ENCODE measurements around the gene BAZ2A.
A peak's percentile ranks its signal among the peaks of the same experiment; 100 is the strongest.
"Not testable (repeated sequence)": the region's sequence is repeated elsewhere in the genome, so short reads cannot be mapped to it uniquely, and the experiment has no call there.

Gene BAZ2A

DNA sequence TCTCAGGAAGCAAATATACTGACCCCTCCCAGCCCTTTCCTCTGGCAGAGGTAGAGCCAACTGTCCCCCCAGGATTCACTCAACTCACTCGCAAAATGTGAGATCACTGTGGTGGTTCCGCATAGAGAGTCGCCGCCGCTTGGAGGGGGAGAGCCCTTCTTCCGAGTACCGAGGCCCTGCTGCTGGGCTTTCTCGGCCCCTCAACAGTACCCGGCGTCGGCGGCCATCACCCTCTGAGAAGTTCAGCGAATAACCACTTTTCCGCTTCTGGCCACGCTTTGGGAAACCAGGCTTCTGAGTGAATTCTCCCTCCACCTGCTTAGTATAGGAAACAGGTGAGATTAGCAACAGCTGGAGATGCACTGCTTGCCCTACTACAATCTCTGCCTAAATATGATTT, 31.1 kb downstream of the BAZ2A start:
- DNase-seq (ENCODE audit: low spot score), result no peak

GRCh38 chr12:56596815-56597214, 33.3 kb downstream of the BAZ2A start:
- no peak for DNase-seq (ENCODE audit: low spot score)

DNA sequence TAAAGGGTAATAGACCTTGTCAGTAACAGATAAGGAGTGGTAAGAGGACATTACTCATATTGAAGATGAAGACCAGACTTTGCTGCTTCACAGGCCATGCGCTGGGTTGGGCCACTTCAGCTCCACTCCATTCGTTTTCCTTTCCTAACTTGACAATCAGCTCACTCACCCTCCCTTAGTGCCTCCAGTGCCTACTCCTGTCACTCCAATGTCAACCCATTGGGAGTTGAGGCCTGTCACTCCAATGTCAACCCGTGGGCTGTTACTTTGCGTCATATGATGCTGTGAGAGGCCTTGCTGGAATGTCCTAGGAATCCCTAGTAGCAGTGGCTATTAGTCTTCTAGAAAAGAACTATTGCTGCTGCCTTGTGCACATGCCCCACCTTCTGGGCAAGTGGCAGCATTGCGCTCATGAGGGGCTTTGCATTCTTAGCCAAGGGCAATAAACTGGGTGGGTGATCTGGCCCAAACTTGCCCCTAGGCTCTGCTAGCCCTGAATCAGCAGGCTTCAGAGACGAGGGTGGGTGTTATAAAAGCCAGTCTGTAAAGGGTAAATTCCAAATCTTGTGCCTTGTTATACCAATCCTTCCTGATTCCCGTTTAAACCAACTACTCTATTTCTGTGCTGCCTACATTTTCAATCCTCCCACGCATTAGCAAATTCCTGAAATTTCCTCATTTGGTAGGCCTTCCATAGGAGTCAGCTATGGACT, 36.1 kb downstream of the BAZ2A start:
- DNase-seq (ENCODE audit: low spot score), result peak; percentile 62

GRCh38 chr12:56591961-56592360, 38.2 kb downstream of the BAZ2A start:
- DNase-seq (ENCODE audit: low spot score), result peak; percentile 51

- no peak for DNase-seq (ENCODE audit: low spot score)
These were observed 39.0 kb downstream of the BAZ2A start for GRCh38 chr12:56591126-56591525.

- no peak for DNase-seq (ENCODE audit: low spot score)
These were observed 39.8 kb downstream of the BAZ2A start for GRCh38 chr12:56590237-56590830.

DNA sequence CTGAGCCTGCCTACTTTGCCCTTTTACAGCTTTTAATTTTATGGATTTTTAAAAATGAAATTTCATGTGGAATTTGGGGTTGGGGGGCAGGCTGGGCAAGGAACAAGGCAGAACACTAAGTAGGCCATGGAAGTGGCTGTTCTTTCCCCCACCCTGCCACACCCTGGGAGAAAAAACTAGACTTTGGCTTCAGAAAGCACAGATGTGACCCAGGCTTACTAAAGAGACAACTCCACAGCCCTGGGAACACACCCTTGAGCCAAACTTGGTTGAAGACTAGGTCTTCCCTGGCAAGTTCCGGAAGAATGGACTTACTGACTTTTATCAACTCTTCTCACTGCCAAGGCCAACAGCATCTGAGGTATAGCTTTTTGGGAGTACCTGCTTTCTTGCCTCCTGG, 40.3 kb downstream of the BAZ2A start:
- no peak for DNase-seq (ENCODE audit: low spot score)

DNA sequence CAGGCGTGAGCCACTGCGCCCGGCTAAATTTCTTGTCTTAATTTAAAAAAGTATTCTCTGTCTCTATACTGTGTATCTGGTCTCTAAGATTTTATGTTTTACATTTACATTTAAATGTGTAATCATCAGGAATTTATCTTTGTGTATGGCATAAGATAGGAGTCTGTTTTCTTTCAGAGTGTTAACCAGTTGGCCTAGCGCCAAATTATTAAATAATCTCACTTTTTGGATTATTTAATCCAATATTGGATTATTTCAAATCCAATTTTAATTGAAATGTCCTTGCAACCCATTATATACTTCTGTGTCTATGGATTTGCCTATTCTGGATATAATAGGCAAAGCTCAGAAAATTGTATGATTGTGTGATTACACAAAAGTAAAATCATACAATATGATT, 45.0 kb downstream of the BAZ2A start:
- DNase-seq (ENCODE audit: low spot score), result no peak

GRCh38 chr12:56581418-56582145, 48.5 kb downstream of the BAZ2A start:
- DNase-seq (ENCODE audit: low spot score), result no peak

DNA sequence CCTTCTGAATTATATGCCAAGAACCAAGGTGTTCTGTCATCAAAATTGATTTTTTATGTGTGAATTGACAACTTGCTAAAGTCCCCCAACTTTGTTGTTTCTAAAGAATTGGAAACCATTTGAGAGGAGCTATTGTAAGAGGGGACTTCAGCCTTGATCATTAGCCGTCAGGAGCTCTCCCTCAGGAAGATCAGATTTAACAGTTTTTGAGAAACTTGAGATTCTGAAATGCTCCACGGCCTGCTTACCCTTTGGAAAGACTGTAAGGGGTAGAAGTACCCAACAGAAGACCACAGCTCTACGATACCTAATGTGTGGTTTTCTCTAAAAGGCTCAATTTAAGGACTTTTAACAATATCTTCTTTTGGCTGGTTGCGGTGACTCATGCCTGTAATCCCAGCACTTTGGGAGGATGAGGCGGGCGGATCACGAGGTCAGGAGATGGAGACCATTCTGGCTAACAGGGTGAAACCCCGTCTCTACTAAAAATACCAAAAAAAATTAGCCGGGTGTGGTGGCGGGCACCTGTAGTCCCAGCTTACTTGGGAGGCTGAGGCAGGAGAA, 51.1 kb downstream of the BAZ2A start:
- DNase-seq (ENCODE audit: low spot score), result no peak

DNA sequence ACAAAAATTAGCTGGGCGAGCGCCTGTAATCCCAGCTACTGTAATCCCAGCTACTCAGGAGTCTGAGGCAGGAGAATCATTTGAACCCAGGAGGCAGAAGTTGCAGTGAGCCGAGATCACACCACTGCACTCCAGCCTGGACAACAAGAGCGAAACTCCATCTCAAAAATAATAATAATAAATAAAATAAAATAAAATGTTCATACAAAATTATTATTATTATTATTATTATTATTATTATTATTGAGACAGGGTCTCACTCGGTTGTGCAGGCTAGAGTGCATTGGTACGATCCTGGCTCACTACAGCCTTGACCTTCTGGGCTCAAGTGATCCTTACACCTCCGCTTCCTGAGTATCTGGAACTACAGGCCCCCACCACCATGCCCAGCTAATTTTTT, 52.9 kb downstream of the BAZ2A start:
- DNase-seq (ENCODE audit: low spot score), result not testable (repeated sequence)

- no peak for DNase-seq (ENCODE audit: low spot score)
These were observed 55.9 kb downstream of the BAZ2A start for GRCh38 chr12:56574210-56574609.

DNA sequence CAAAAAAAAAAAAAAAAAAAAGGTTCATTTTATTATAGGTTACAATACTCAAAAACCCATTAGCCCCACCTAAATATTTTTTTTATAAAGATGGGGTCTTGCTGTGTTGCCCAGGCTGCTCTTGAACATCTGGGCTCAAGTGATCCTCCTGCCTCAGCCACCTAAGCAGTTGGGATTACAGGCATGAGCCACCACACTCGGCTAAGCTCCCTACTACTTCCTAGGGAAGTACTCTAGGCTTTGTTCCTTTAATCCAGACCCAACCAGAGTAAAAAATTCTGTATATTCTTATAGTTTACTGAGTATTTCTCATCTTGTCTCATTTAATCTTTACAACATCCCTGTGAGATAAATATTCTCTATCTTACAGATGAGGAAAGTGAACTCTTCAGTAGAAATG, 57.8 kb downstream of the BAZ2A start:
- no peak for DNase-seq (ENCODE audit: low spot score)

DNA sequence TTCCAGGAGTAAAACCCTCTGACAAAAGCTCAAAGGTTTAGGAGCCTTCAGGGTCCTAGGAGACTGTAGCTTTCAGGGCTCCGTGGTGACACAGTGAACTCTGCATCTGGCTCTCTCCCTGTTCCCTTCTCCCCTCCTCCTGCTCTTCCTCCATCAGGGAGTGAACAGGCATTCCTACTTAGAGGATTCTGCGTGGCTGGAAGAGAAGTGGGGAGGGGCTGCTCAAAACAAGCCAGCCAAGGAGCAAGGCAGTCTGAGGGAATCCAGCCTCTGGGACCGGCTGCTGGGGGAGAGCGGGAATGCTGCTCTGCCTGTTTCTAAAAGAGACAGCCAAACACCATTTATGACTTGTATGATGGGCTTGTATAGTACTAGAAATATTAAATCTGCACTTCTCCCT, 59.0 kb downstream of the BAZ2A start:
- DNase-seq (ENCODE audit: low spot score), result no peak

- DNase-seq (ENCODE audit: low spot score), result no peak
These were observed 62.0 kb downstream of the BAZ2A start for GRCh38 chr12:56568146-56568545.

DNA sequence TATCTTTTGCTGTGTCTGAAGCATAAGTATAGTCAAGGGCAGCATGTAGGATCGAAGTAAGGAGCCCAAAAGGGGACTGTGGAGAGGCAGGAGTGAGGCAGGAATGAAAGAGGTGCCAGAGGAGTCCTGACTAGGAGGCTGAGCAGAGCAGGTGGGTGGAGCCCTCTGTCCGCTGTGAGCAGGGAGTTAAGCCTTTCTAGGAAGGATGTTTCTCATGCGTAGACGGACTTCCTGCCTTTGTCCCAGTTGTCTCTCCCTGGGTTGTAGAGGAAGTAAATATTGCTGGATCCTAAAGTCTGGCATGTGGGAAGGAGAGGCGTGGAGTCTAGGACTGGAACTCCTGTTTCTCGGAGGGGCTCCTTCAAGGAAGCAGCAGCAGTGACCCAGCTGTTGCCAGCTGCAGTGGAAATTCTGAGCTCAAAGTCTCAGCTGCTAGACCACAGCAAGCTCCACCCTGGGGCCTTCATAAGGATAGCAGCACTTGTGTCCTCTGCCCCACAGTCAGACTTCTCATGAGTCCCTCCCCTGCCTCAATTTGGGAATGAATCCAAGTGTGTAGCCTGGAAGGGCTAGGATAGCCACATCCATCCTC, 64.5 kb downstream of the BAZ2A start:
- peak; percentile 44 for DNase-seq (ENCODE audit: low spot score)

DNA sequence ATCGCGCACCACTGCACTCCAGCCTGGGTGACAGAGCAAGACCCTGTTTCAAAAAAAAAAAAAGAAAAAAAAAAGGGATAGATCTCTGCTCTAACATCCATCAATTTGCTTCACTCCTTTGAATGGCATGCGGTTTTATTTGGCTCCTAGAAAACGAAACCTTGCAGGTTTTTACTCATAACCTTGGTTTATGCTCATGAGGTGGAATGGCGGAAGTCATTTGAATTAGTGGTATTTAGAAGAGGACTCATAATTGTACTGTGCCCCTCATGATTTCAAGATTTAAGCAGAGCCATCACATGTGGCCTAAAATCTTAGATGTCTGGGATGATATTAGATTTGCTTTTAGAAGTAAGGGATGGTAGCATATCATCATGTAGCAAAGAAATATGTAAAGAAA, 79.1 kb downstream of the BAZ2A start:
- no peak for DNase-seq (ENCODE audit: low spot score)

GRCh38 chr12:56546680-56547079, 83.4 kb downstream of the BAZ2A start:
- no peak for DNase-seq (ENCODE audit: low spot score)
